T-helper 22 cell (primary cell): ENCODE measurements around the gene FNDC10.
"Not testable (repeated sequence)": the region's sequence is repeated elsewhere in the genome, so short reads cannot be mapped to it uniquely, and the experiment has no call there.

ENCODE experiments used
- DNase-seq: peaks from one replicate; pipeline ENCODE4 v3.0.0-alpha.2; 2020; ENCODE audit warnings: low read depth

FNDC10 gene

GRCh38 chr1:1567152-1567875 lies 32.6 kb downstream of the FNDC10 start:
- DNase-seq: no peak

- DNase-seq: no peak
Measured at GRCh38 chr1:1565340-1565739, 34.6 kb downstream of the FNDC10 start.

GRCh38 chr1:1564268-1564667 lies 35.7 kb downstream of the FNDC10 start:
- DNase-seq: no peak

GRCh38 chr1:1563688-1564087 lies 36.2 kb downstream of the FNDC10 start:
- DNase-seq: no peak

GRCh38 chr1:1562556-1563195 lies 37.3 kb downstream of the FNDC10 start:
- no peak for DNase-seq

- no peak for DNase-seq
Measured at GRCh38 chr1:1561801-1562470, 38.0 kb downstream of the FNDC10 start.

- DNase-seq: no peak
Measured at GRCh38 chr1:1560178-1560577, 39.8 kb downstream of the FNDC10 start.

- no peak for DNase-seq
Measured at GRCh38 chr1:1559066-1559465, 40.9 kb downstream of the FNDC10 start.

- no peak for DNase-seq
Measured at GRCh38 chr1:1558591-1558990, 41.3 kb downstream of the FNDC10 start.

- DNase-seq: not testable (repeated sequence)
Measured at GRCh38 chr1:1557688-1558087, 42.2 kb downstream of the FNDC10 start.

GRCh38 chr1:1556961-1557360 lies 43.0 kb downstream of the FNDC10 start:
- not testable (repeated sequence) for DNase-seq

- no peak for DNase-seq
Measured at GRCh38 chr1:1556505-1556904, 43.4 kb downstream of the FNDC10 start.

- no peak for DNase-seq
Measured at GRCh38 chr1:1554926-1555915, 44.7 kb downstream of the FNDC10 start.

- DNase-seq: no peak
Measured at GRCh38 chr1:1554550-1554925, 45.4 kb downstream of the FNDC10 start.

GRCh38 chr1:1553821-1554494 lies 46.0 kb downstream of the FNDC10 start:
- DNase-seq: no peak

- DNase-seq: no peak
Measured at GRCh38 chr1:1552263-1552639, 47.7 kb downstream of the FNDC10 start.

GRCh38 chr1:1551524-1552262 lies 48.2 kb downstream of the FNDC10 start:
- DNase-seq: no peak

GRCh38 chr1:1550591-1551432 lies 49.1 kb downstream of the FNDC10 start:
- no peak for DNase-seq

- no peak for DNase-seq
Measured at GRCh38 chr1:1550087-1550486, 49.8 kb downstream of the FNDC10 start.

GRCh38 chr1:1548591-1548990 lies 51.3 kb downstream of the FNDC10 start:
- DNase-seq: no peak
